SH-SY5Y (cell line): ENCODE data around the gene KRTAP5-7.

Source experiments
- GATA2 ChIP-seq: IDR thresholded peaks from 2 replicates; pipeline ENCODE4 v1.6.1; 2011; ENCODE audit warnings: mild to moderate bottlenecking, low read depth, low read length
- GATA3 ChIP-seq: IDR thresholded peaks from 2 replicates; pipeline ENCODE4 v1.6.1; 2011; ENCODE audit warnings: low read depth, mild to moderate bottlenecking, low read length, moderate library complexity

DNA sequence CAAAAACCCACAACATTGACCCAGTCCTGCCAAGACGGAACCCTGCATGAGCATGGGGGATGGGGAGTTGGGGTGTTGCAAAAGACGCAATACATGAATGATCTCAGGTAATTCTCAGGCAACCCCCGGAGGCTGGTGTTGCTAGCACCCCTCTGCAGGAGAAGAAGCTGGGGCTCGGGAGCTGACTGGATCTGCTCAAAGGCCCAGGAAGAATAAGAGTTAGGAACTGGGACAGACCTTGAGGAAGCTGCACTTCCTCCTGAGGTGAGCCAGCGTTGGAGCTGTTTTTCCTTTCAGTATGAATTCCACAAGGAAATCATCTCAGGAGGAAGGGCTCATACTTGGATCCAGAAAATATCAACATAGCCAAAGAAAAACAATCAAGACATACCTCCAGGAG is 21.1 kb downstream of the KRTAP5-7 start, which contains the start of gene KRTAP5-9:
- TF ChIP-seq GATA3 (no peak), GATA2 (no peak)
